GM13976 (cell line): ENCODE measurements around the gene FAM168B.

Source experiments
- DNase-seq: peaks from one replicate; pipeline ENCODE4 v3.0.0; 2012; ENCODE audit warnings: low spot score
- CTCF ChIP-seq: IDR thresholded peaks from 2 replicates; pipeline ENCODE4 v1.5.1; 2012; ENCODE audit warnings: borderline replicate concordance, mild to moderate bottlenecking; ENCODE audit not compliant: insufficient read depth; ENCODE audit errors: extremely low read depth, missing control alignments, control extremely low read depth
- in situ Hi-C: fragments of 300-500 bp; cut with MboI; formaldehyde crosslinking; loops from one replicate; pipeline ENCODE4 v1.12.0; 2022; ENCODE audit warnings: low sequenced_read_pairs, mixed read lengths, inconsistent platforms; ENCODE audit not compliant: unreplicated experiment

Gene FAM168B

DNA sequence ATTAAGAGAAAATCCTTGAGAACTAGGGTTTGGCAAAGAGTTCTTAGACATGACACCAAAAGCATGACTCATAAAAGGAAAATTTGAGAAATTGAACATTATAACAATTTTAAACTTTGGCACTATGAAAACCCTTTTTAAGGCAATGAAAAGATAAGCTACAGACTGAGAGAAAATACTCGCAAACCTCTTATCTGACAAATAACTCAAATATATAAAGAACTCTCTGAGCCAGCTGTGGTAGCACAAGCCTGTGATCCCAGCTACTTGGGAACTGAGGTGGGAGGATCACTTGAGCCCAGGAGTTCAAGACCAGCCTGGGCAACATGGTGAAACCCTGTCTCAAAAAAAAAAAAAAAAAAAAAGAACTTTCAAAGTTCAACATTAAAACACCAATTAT is 70.5 kb downstream of the FAM168B start:
- TF ChIP-seq CTCF = no peak
- DNase-seq = no peak
- in situ Hi-C loops = no loop called here

DNA sequence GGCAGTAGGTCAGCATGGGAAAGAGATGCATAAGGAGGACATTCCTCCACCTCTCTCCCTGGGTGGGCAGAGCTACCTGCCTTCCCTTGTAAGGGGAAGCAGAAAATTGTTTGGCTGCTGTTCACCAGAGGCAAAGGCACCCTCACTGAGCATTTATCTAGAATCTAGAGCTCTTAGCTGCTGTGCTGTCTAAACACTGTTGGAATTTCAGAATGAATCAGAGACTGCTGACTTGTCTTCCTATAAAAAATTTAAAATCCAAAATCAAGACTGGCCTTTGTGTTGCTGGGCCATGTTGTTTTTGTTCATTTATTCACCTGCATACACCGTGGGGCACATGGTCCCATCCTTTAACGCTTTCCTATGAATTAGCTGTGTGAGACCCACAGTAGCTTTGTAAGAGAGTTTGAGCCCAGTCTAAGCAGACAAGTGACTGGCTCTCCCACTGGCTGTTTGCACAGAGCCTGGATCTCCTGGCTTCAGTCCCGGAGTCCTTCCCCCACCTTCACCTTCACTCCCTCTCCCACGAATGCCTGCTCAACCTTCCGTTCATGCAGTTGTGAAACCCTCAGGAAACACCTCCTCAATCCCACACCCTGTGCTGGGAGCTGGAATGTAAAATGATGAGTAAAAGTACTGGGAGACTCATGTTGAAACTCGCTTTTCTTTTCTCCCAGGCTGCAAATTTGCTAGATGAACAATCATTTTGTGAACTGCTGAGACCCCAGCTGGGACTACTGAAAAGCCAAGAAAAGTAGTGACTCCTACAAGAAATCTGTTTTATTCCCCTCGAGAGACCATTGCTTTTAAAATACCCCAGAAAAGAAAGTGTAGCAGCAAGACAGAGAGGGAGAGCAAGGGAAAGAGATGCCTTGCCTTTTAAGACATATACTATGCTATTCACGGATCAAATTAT is 76.2 kb downstream of the FAM168B start:
- no peak for DNase-seq
- in situ Hi-C loops = no loop called here
- TF ChIP-seq CTCF = no peak

- no peak for TF ChIP-seq CTCF
These were observed 77.5 kb downstream of the FAM168B start for GRCh38 chr2:131015764-131016163.

GRCh38 chr2:131014141-131014540 is 79.1 kb downstream of the FAM168B start:
- no peak for DNase-seq
- in situ Hi-C loops = no loop called here
- no peak for TF ChIP-seq CTCF

More at GRCh38 chr2:131015764-131016163, 77.5 kb downstream of the FAM168B start:
- in situ Hi-C loops = no loop called here
- DNase-seq = no peak

DNA sequence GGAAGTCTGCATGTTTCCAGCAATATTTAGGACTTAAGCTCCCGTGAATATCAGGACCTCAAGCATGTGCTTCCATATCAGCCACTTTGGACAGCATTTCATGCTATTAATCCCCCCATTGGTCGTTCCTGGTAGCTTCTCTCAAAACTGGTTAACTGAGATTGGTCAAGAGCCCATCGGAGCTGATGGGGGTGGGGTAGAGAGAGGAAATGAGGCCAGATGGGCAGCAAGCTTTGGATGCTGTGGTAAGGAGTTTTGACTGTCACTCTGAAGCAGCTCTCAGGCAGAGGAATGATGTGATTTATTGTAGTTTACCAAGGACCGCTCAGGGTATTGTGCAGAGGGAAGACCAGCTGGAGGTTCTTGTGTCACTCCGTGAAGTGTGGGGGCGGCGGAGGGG is 81.8 kb downstream of the FAM168B start:
- DNase-seq = no peak
- no peak for TF ChIP-seq CTCF
- in situ Hi-C loops = no loop called here

GRCh38 chr2:131010566-131010965 is 82.7 kb downstream of the FAM168B start:
- DNase-seq = no peak
- in situ Hi-C loops = no loop called here
- TF ChIP-seq CTCF = no peak
